ENCODE results near the gene IDH2.
A peak's percentile ranks its signal among the peaks of the same experiment; 100 is the strongest.

The IDH2 gene

GRCh38 chr15:90103701-90104329 is 1.5 kb upstream of the IDH2 start:
- no peak overlapping the region for H3K4me3 ChIP-seq (ENCODE audit: low read depth, low read length)
- ChIA-PET CTCF (interaction anchor here (0.6 to 3.7 kb wide), 3 partner anchors 18 to 206 kb away, joined by 3 to 14 read pairs (median 3); no protein-coding TSS in a partner anchor), POLR2A (interaction anchor here (0.6 kb wide), 1 partner anchor 292 kb away, joined by 4 read pairs; no protein-coding TSS in a partner anchor)
- peaks cover 9% of the 10 kb centered on the region for H3K4me1 ChIP-seq (ENCODE audit: control insufficient read depth, insufficient read depth, low read length)
- no peaks in the 10 kb centered on the region for H3K9me3 ChIP-seq (ENCODE audit: control insufficient read depth, insufficient read depth, low read depth, low read length)
- no peak overlapping the region for H3K27ac ChIP-seq (ENCODE audit: extremely low read depth, low read depth, low read length)
- TF ChIP-seq ZNF707 (tag by site-specific recombination; IDR thresholded peaks at IDR 0.05) = no peak
- TF ChIP-seq ZNF10 (tag by site-specific recombination; IDR thresholded peaks at IDR 0.05) = peak; percentile 73
- 0 out of 2 replicates have a peak, but pooled peaks have one; percentile 16 for TF ChIP-seq ZNF121 (tag by site-specific recombination; IDR thresholded peaks at IDR 0.05)
- no peaks in the 10 kb centered on the region for H3K36me3 ChIP-seq (ENCODE audit: control insufficient read depth in 2 of 2, insufficient read depth in 1 of 2, low read length in 2 of 2)

GRCh38 chr15:90101130-90101968 is 919 bp downstream of the IDH2 start:
- POLR2A ChIA-PET = interaction anchor here (0.9 to 1.4 kb wide), 4 partner anchors 10 to 148 kb away, joined by 3 read pairs; partner anchors contain the start of gene TTLL13
- Histone ChIP-seq H3K9me3 (ENCODE audit: control insufficient read depth, insufficient read depth, low read depth, low read length) (no peaks in the 10 kb centered on the region), H3K4me3 (ENCODE audit: low read depth, low read length) (peak overlapping the region; percentile 71), H3K27ac (ENCODE audit: extremely low read depth, low read depth, low read length) (peak overlapping the region; percentile 92; the same call in 1 of the 2 replicates), H3K36me3 (ENCODE audit: control insufficient read depth in 2 of 2, insufficient read depth in 1 of 2, low read length in 2 of 2) (no peaks in the 10 kb centered on the region), H3K4me1 (ENCODE audit: control insufficient read depth, insufficient read depth, low read length) (peaks cover 3% of the 10 kb centered on the region; the same call in 1 of the 2 replicates)
- CTCF ChIA-PET = interaction anchor here (0.7 to 3.7 kb wide), 4 partner anchors 12 to 118 kb away, joined by 3 to 14 read pairs (median 7); no protein-coding TSS in a partner anchor
- TF ChIP-seq ZNF514 (tag by site-specific recombination; IDR thresholded peaks at IDR 0.05) (no peak), PATZ1 (tag by site-specific recombination; IDR thresholded peaks at IDR 0.05) (peak; percentile 33; the same call in 1 of the 2 replicates), ZNF473 (tag by site-specific recombination; IDR thresholded peaks at IDR 0.05) (no peak), ZNF513 (tag by site-specific recombination; IDR thresholded peaks at IDR 0.05) (no peak), ZNF529 (tag by site-specific recombination; IDR thresholded peaks at IDR 0.05; ENCODE audit: insufficient replicate concordance) (no peak), ZNF488 (tag by site-specific recombination; IDR thresholded peaks at IDR 0.05) (no peak), PBX3 (CRISPR knock-in tag; IDR thresholded peaks at IDR 0.05) (no peak), GLIS2 (tag by site-specific recombination; IDR thresholded peaks at IDR 0.05) (peak; percentile 64), ZNF645 (tag by site-specific recombination; IDR thresholded peaks at IDR 0.05) (no peak), BCL6B (tag by site-specific recombination; IDR thresholded peaks at IDR 0.05) (no peak), ZNF544 (tag by site-specific recombination; IDR thresholded peaks at IDR 0.05) (no peak), ZNF138 (tag by site-specific recombination; IDR thresholded peaks at IDR 0.05; ENCODE audit: borderline replicate concordance) (no peak), ZNF600 (tag by site-specific recombination; IDR thresholded peaks at IDR 0.05) (0 out of 2 replicates have a peak, but pooled peaks have one; percentile 36), MYNN (tag by site-specific recombination; IDR thresholded peaks at IDR 0.05; ENCODE audit: borderline replicate concordance) (no peak), ZNF311 (tag by site-specific recombination; IDR thresholded peaks at IDR 0.05; ENCODE audit: borderline replicate concordance) (no peak), ZNF433 (tag by site-specific recombination; IDR thresholded peaks at IDR 0.05; ENCODE audit: low read depth) (no peak), ZNF624 (tag by site-specific recombination; IDR thresholded peaks at IDR 0.05) (no peak), ZNF10 (tag by site-specific recombination; IDR thresholded peaks at IDR 0.05) (no peak), KLF1 (tag by site-specific recombination; IDR thresholded peaks at IDR 0.05) (no peak), ZNF596 (tag by site-specific recombination; IDR thresholded peaks at IDR 0.05) (no peak), SCRT2 (tag by site-specific recombination; IDR thresholded peaks at IDR 0.05) (no peak)
